Measurements from ENCODE around the gene SH3BGRL3. TPM values are rescaled to one million over a fixed set of nuclear protein-coding genes. Genes with fewer than 3 reads are reported as not detected.

The SH3BGRL3 gene
- total RNA-seq, 1 donor, result 59.2 TPM

Other genes with a start within 250 kb of the SH3BGRL3 start
- gene SLC30A2, start 234.0 kb upstream of the SH3BGRL3 start, total RNA-seq, result not detected
- gene TRIM63, start 212.5 kb upstream of the SH3BGRL3 start, total RNA-seq, result not detected
- gene PDIK1L, start 168.3 kb upstream of the SH3BGRL3 start, total RNA-seq, result 19.3 TPM
- gene FAM110D, start 121.0 kb upstream of the SH3BGRL3 start, total RNA-seq, result not detected
- not detected for gene C1orf232, start 111.1 kb upstream of the SH3BGRL3 start, total RNA-seq
- 5.4 TPM for gene ZNF593, start 110.2 kb upstream of the SH3BGRL3 start, total RNA-seq
- gene ZNF593OS, start 108.3 kb upstream of the SH3BGRL3 start, total RNA-seq, result not detected
- gene CNKSR1, start 102.6 kb upstream of the SH3BGRL3 start, total RNA-seq, result 0.42 TPM
- gene CATSPER4, start 89.5 kb upstream of the SH3BGRL3 start, total RNA-seq, result not detected
- gene CEP85, start 45.9 kb upstream of the SH3BGRL3 start, total RNA-seq, result 12.9 TPM
- gene UBXN11, start 26.6 kb downstream of the SH3BGRL3 start, total RNA-seq, result 24.5 TPM
- 428 TPM for gene CD52, start 37.9 kb downstream of the SH3BGRL3 start, total RNA-seq
- 0.10 TPM for gene CRYBG2, start 74.0 kb downstream of the SH3BGRL3 start, total RNA-seq
- gene ZNF683, start 92.7 kb downstream of the SH3BGRL3 start, total RNA-seq, result 1.8 TPM
- gene LIN28A, start 130.7 kb downstream of the SH3BGRL3 start, total RNA-seq, result not detected
- 17.2 TPM for gene DHDDS, start 152.2 kb downstream of the SH3BGRL3 start, total RNA-seq
- 249 TPM for gene HMGN2, start 192.4 kb downstream of the SH3BGRL3 start, total RNA-seq
- 49.2 TPM for gene RPS6KA1, start 249.7 kb downstream of the SH3BGRL3 start, total RNA-seq